ENCODE measurements around the gene ZBTB24. TPM values are rescaled to one million over a fixed set of nuclear protein-coding genes. Genes with fewer than 3 reads are reported as not detected.
A peak's percentile ranks its signal among the peaks of the same experiment; 100 is the strongest.
"Not testable (repeated sequence)": the region's sequence is repeated elsewhere in the genome, so short reads cannot be mapped to it uniquely, and the experiment has no call there.

The ZBTB24 gene
- total RNA-seq, 4 donors from 2014 or later = 12.8 to 13.3 (median 12.9) TPM

- no peak for TF ChIP-seq POLR2A (IDR thresholded peaks at IDR 0.05)
- TF ChIP-seq, protein P1, sequence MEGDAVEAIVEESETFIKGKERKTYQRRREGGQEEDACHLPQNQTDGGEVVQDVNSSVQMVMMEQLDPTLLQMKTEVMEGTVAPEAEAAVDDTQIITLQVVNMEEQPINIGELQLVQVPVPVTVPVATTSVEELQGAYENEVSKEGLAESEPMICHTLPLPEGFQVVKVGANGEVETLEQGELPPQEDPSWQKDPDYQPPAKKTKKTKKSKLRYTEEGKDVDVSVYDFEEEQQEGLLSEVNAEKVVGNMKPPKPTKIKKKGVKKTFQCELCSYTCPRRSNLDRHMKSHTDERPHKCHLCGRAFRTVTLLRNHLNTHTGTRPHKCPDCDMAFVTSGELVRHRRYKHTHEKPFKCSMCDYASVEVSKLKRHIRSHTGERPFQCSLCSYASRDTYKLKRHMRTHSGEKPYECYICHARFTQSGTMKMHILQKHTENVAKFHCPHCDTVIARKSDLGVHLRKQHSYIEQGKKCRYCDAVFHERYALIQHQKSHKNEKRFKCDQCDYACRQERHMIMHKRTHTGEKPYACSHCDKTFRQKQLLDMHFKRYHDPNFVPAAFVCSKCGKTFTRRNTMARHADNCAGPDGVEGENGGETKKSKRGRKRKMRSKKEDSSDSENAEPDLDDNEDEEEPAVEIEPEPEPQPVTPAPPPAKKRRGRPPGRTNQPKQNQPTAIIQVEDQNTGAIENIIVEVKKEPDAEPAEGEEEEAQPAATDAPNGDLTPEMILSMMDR (IDR thresholded peaks at IDR 0.05) = no peak
- intact Hi-C loops (cut with DNase I) = no loop called here
- Histone ChIP-seq H3K27me3 (no peaks in the 10 kb centered on the region), H3K4me1 (peaks cover 9 to 19% of the 10 kb centered on the region in 2 donors), H3K27ac (peak overlapping the region; percentile 71 to 88 (median 84)), H3K36me3 (peaks cover 0 to 10% of the 10 kb centered on the region in 2 donors), H3K9me3 (no peaks in the 10 kb centered on the region), H3K4me3 (replicated peaks in 1 of 3) (no peak overlapping the region)
- DNase-seq = peak; percentile 96 to 97
- WGBS, 2 donors = 42 to 75% methylated on average over 4 to 7 of the region's 7 CpGs
Observed at GRCh38 chr6:109465772-109466171, 17.2 kb downstream of the ZBTB24 start.

- no peaks in the 10 kb centered on the region for H3K27me3 ChIP-seq
- TF ChIP-seq, protein P1 (IDR thresholded peaks at IDR 0.05) = no peak
- H3K9me3 ChIP-seq = no peaks in the 10 kb centered on the region
- peaks cover 18 to 39% of the 10 kb centered on the region in 2 donors for H3K4me1 ChIP-seq
- intact Hi-C loops (cut with DNase I) = no loop called here
- WGBS, 2 donors = 90 to 97% methylated on average over 1 of the region's 1 CpG
- no peak overlapping the region for H3K27ac ChIP-seq
- no peak for DNase-seq
- no peak overlapping the region for H3K4me3 ChIP-seq (replicated peaks in 1 of 3)
- no peaks in the 10 kb centered on the region for H3K36me3 ChIP-seq
Observed at GRCh38 chr6:109461733-109462526, 21.1 kb downstream of the ZBTB24 start.

DNA sequence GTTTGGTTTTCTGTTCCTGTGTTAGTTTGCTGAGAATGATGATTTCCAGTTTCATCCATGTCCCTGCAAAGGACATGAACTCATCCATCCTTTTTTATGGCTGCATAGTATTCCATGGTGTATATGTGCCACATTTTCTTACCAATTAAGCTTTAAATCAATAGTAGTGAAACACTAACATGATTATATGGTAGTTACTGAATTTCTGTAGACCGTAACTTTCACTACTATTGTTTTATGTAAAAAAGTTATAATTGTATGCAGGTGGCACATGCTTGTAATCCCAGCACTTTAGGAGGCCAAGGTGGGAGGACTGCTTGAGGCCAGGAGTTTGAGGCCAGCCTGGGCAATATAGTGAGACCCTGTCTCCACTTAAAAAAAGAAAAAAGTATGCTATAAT, 21.8 kb downstream of the ZBTB24 start:
- H3K36me3 ChIP-seq; DNase-seq; H3K4me3 ChIP-seq (replicated peaks in 1 of 3); intact Hi-C loops (cut with DNase I); H3K9me3 ChIP-seq; H3K27me3 ChIP-seq: not testable (repeated sequence)
- Histone ChIP-seq H3K4me1 (peaks cover 25 to 41% of the 10 kb centered on the region in 2 donors), H3K27ac (peak overlapping the region; percentile 67 to 78 (median 75))
- WGBS, 2 donors = 96 to 98% methylated on average over 1 of the region's 1 CpG

- H3K9me3 ChIP-seq = no peaks in the 10 kb centered on the region
- DNase-seq = peak; percentile 63 to 69
- no peak for TF ChIP-seq POLR2A (IDR thresholded peaks at IDR 0.05)
- TF ChIP-seq, protein P1 (IDR thresholded peaks at IDR 0.05) = no peak
- H3K4me1 ChIP-seq = peaks cover 24 to 35% of the 10 kb centered on the region in 2 donors
- H3K4me3 ChIP-seq (replicated peaks in 1 of 3) = no peak overlapping the region
- H3K36me3 ChIP-seq = no peaks in the 10 kb centered on the region
- peak overlapping the region; percentile 67 to 78 (median 75) for H3K27ac ChIP-seq
- 54 to 72% methylated on average over 3 of the region's 3 CpGs for WGBS, 2 donors
- H3K27me3 ChIP-seq = no peaks in the 10 kb centered on the region
- intact Hi-C loops (cut with DNase I) = no loop called here
Observed at GRCh38 chr6:109460161-109460829, 22.7 kb downstream of the ZBTB24 start.

DNA sequence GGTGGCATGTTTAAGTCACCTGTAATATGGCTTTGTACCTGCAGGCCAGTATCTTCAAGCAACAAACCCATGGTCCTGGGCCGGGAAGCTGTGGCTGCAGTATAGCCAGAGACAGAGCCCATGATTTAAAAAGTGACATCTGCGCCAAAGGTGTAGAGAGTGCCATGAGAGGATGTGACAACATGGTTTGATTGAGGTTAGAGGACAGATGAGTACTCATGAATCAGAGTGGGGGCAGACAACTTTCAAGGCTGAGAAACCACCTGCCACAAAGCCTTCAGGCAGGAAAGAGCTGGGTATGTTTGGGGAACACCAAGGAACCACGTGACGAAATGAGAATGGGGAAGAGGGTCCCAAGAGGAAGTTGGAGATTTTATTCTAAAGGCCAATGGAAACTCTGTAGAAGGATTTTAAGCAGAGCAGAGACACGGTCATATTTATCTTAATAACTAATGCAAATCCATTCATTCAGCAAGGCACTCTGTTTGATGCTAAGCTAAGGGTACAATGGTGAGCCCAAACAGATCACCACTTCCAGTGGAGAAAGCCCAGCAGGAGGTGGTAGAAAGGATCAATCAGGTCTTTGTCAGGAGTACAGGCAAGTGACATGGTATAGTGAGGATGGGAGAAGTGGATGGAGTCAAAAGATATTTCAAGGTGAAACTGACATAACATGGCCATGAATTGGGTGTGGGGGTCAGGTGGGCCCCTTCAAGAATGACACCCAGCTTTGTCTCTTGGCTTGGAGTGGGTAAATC, 24.1 kb downstream of the ZBTB24 start:
- Histone ChIP-seq H3K4me1 (peaks cover 24 to 39% of the 10 kb centered on the region in 2 donors), H3K36me3 (no peaks in the 10 kb centered on the region), H3K9me3 (no peaks in the 10 kb centered on the region), H3K27ac (no peak overlapping the region), H3K27me3 (no peaks in the 10 kb centered on the region), H3K4me3 (replicated peaks in 1 of 3) (no peak overlapping the region)
- WGBS, 2 donors = 89 to 91% methylated on average over 5 of the region's 5 CpGs
- TF ChIP-seq POLR2A (IDR thresholded peaks at IDR 0.05) = no peak
- no peak for DNase-seq
- intact Hi-C loops (cut with DNase I) = no loop called here

Data from thyroid gland (tissue), 4 donors.